GM12891 (cell line): ENCODE data around the gene FOXRED1.

Experiments
- DNase-seq: peaks from one replicate; pipeline ENCODE4 v3.0.0; 2011; ENCODE audit warnings: low spot score; ENCODE audit not compliant: insufficient read length
- FAIRE-seq: peaks from 2 replicates; lab custom pipeline; 2011; peaks lifted over from hg19 to GRCh38; lab: Jason Lieb, UNC
- PAX5 ChIP-seq: IDR thresholded peaks from 2 replicates; pipeline ENCODE4 v1.6.1; 2011; ENCODE audit warnings: low read length, moderate library complexity, mild to moderate bottlenecking; ENCODE audit not compliant: insufficient read depth, severe bottlenecking
- POLR2A ChIP-seq: IDR thresholded peaks from 2 replicates; pipeline ENCODE4 v1.6.1; 2011; ENCODE audit warnings: low read depth, low read length, control low read depth
- POLR2AphosphoS5 ChIP-seq: IDR thresholded peaks from 2 replicates; pipeline ENCODE4 v1.6.1; 2011; ENCODE audit warnings: low read depth, low read length, control low read depth
- POU2F2 ChIP-seq: IDR thresholded peaks from 2 replicates; pipeline ENCODE4 v1.6.1; 2011; ENCODE audit warnings: low read depth, mild to moderate bottlenecking, control low read depth, low read length, moderate library complexity
- SPI1 ChIP-seq: IDR thresholded peaks from 2 replicates; pipeline ENCODE4 v1.6.1; 2011; ENCODE audit warnings: low read depth, low read length, control low read depth
- TAF1 ChIP-seq: IDR thresholded peaks from 2 replicates; pipeline ENCODE4 v1.6.1; 2011; ENCODE audit warnings: low read depth, low read length, control low read depth

Gene FOXRED1

GRCh38 chr11:126322996-126323395 lies 54.0 kb downstream of the FOXRED1 start:
- DNase-seq (no peak), FAIRE-seq (no peak)

GRCh38 chr11:126327281-126328000 lies 58.5 kb downstream of the FOXRED1 start:
- TF ChIP-seq SPI1 = no peak
- no peak for TF ChIP-seq POLR2A
- TF ChIP-seq PAX5 = no peak
- TF ChIP-seq TAF1 = no peak
- TF ChIP-seq POLR2AphosphoS5 = no peak
- TF ChIP-seq POU2F2 = no peak
- no peak for DNase-seq
- no peak for FAIRE-seq

More at GRCh38 chr11:126322996-126323395, 54.0 kb downstream of the FOXRED1 start:
- no peak for TF ChIP-seq POLR2A
- TF ChIP-seq PAX5 = no peak
- TF ChIP-seq POLR2AphosphoS5 = no peak
- TF ChIP-seq TAF1 = no peak
- no peak for TF ChIP-seq POU2F2
- no peak for TF ChIP-seq SPI1
